NCI-H2171 (cell line): ENCODE results near the gene OXCT2.

ENCODE experiments used
- DNase-seq: peaks from one replicate; lab custom pipeline; 2025; lab: John Stamatoyannopoulos, UW

The OXCT2 gene

GRCh38 chr1:39762550-39763540, 8.3 kb downstream of the OXCT2 start:
- DNase-seq = no peak

- no peak for DNase-seq
These were observed 9.4 kb downstream of the OXCT2 start for GRCh38 chr1:39761557-39762260.

DNA sequence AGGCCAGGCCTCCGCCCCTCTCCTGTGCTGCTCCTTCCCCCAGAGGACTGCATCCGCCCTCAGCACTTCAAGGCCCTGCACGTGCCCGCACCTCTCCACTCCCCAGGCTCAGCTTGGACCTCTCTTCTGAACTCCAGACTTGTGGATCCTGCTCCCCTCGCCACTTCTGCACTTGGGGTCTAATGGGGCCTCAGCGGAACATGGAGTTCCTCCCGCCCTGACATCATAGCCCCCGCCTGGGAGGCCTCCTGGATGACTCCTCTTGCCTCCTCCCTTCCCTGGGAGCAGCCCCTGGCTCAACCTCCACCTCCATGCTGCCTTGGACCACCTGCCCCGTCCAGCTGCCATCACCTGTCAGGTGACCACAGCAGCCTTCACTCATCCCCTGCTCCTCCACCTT, 10.1 kb downstream of the OXCT2 start:
- DNase-seq = no peak

- no peak for DNase-seq
These were observed 10.8 kb downstream of the OXCT2 start for GRCh38 chr1:39760074-39761008.

GRCh38 chr1:39759436-39759726, 11.8 kb downstream of the OXCT2 start:
- DNase-seq = no peak

DNA sequence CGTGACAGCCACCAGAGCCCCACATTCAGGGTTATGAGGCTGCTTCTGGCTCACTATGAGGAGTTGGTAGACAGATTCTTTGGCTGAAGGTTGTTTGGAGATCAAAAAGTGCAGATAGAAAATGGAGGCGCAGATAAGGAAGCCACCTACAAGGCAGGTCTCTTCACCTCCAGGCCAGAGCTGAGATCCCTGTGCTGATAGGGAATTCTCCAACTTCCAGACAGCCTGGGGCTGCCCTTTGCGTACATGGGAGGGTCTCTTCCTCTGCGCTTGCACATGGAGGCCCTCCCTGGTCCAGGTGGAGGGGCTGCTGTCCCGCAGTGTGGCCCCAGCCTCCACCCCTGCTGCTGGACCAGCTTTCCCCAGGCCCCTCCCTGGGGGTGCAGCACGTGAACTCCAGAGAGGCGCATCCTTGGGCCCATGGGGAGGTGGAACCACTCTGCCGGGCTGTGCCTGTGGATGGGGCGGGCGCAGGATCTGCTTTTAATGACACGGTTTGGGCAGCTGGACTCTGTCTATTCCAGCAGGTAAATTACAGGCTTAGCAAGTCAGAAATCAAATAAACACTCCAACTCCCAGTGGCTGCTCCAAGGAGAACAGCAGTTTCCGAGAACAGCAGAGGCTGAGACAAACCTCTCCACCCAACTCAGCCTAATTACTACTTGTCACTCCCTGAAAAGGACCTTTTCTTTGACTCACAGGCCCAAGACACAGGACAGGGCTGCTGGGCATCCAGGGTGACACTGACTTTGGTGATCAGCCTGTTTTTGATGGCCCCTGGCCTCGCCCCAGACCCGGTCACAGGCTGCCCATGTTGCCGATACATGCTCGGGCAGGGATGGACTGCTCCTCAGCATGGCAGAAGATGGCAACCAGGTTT, 12.4 kb downstream of the OXCT2 start:
- DNase-seq = no peak

DNA sequence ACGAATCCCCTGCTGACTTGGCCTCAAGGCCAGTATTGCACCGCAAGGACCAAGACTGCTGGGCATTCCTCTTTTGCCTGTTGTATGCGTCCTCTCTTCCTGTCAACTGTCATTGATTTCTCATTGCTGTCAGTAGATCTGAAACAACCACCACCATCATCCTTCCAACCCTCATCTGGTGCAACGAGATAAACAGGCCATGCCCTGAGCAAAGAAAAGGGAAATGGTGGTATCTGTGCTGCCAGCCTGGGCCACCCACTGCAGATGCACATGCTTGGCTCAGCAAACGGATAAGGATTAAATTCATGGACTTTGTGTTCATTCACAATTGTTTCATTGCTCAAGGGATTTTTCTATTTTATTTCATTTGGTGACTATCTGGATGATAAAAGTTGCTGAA, 13.6 kb downstream of the OXCT2 start:
- no peak for DNase-seq

DNA sequence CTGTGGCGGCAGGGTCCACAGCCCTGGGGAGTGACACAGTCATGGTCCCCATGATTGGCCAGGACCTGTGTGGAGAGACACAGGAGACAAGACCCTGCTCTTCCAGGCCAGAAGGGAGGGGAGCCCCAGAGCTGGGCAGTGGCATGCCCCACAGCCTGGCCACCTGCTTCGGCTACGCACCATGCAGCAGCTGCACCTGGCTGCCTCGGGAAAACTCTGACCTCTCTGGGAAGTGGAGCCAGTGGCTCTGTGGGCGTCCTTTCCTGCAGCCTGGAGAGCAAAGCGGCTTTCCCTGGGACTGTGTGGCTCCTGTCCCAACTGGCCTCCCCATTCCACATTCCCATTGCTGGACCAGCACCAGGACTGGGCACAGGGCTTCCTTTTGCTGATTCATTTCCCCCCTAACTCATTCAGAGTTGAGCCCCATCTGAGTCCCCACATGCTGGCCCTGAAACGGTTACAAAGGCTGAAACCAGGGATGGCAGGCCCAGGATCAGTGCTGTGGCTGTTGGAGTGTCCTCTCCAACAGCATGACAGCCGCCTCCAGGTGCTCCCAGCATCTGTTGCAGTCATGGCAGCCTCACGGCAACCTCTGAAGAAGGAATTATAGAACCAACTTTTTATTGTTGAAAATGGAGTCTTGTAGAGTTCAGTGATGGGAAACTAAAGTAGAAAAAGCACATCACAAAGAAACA, 15.0 kb downstream of the OXCT2 start:
- DNase-seq = no peak

GRCh38 chr1:39754906-39755504, 16.1 kb downstream of the OXCT2 start:
- no peak for DNase-seq

DNA sequence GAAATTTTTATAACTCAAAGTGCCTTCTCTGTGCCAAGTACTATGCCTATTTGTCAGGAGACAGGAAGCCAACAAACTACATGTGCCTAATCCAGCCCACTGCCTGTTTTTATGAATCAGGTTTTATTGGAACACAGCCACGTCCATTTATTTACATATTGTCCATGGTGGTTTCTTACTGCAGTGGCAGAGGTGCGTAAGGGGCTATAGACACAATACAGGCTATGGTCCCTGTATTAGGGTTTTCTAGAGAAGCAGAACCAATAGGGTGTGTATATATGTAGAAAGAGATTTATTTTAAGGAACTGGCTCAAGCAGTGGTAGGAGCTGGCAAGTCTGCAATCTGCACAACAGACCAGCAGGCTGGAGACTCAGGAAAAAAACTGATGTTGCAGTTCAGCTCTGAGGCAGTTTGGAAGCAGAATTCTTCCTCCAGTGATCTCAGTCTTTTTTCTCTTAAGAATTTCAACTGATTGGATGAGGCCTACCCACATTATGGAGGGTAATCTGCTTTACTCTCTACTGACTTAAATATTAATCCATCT, 17.1 kb downstream of the OXCT2 start:
- DNase-seq = no peak

DNA sequence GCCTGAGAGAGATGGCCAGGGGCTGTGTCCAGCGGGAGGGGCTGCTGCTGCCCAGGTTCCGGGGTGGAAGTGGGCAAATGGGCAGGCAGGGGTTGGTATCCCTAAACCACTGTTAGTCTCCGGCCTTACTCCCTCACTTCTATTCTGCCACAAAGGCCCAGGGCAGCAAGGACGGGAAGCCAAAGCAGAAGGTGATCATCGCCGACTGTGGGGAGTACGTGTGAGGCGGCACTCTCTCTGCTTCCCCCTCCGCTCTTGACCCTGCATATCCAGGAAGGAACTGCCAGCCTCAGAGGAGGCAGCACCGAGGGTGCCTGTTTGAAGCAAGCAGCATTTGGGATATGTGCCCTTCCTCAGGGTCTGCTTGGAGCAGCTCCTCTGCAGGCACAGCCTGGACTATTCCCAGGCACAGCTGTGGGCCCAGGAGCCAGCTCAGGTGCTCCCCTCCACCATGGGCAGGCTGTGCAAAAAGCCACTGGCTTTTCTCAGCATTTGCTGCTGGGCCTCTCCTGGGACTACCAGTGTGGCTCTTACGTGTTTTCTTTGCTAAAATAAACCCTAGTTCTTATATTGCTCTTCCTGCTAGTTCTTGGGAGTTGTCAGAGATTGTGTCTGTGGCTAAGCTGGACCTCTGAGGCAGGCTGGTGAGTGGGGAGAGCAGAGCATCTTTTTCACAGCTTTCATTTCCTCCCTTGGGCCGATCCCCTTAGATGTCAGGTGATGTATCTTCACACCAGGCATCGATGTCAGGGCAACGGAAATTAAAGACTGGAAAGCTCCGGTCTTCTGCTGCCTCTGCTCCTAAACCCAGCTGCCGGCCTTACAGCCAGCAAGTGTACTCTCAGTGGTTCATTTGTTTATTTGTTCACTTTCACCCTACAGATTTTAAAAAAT, 17.8 kb downstream of the OXCT2 start:
- no peak for DNase-seq

- no peak for DNase-seq
These were observed 18.4 kb downstream of the OXCT2 start for GRCh38 chr1:39752703-39753102.

DNA sequence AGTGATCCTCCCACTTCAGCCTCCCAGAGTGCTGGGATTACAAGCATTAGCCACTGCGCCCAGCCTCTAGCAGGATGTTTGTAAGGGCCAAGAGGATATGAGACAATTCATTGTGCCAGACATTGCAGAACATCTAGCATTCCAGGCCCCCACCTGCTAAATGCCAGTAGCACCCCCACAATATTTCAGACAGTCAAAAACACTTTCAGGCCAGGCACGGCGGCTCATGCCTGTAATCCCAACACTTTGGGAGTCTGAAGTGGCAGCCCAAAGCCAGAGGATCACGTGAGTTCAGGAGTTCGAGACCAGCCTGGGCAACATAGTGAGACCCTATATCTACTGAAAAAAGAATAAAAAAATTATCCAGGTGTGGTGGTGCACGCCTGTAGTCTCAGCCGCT, 19.6 kb downstream of the OXCT2 start:
- DNase-seq = no peak

GRCh38 chr1:39745016-39745670, 26.0 kb downstream of the OXCT2 start:
- DNase-seq = no peak

DNA sequence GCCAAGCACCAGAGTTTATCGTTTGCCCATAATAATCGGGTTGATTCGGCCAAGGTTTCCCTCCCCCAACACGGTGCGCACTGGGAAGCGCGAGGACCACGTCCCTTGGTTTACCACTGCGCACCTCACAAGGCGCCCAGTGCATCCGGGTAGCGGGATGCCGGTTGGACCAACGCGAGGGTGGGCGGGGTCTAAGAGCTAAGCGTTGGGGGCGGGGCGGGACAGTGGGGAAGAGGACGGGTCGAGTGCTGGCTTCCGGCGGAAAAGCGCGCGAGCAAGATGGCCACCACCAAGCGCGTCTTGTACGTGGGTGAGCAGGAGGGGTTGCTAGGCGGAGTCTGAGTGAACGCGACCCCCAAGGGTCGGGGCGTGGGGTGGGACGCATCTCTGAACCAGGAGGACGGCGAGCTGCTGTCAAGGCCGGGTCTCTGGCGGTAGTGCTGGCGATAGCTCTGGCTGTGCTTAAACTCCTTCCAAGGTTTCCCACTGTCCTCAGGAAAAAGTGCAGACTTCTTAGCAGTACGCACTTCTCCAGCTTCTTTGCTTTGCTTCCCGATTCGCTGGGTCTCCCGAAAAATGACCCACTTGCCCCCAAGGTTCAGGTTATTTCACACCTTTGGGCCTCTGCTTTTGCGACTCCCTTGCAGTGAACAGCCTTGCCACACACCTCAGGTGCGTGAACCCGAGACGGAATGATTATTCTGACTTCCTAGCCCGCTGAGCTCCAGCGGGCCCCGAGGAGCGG, 32.4 kb downstream of the OXCT2 start, which contains the start of gene PPIE:
Gene PPIE, plus strand, starts transcription at position 261 of the 745 bp plus-strand sequence. Its CDS starts 19 bp downstream, at position 280.
- peak; percentile 91 for DNase-seq

DNA sequence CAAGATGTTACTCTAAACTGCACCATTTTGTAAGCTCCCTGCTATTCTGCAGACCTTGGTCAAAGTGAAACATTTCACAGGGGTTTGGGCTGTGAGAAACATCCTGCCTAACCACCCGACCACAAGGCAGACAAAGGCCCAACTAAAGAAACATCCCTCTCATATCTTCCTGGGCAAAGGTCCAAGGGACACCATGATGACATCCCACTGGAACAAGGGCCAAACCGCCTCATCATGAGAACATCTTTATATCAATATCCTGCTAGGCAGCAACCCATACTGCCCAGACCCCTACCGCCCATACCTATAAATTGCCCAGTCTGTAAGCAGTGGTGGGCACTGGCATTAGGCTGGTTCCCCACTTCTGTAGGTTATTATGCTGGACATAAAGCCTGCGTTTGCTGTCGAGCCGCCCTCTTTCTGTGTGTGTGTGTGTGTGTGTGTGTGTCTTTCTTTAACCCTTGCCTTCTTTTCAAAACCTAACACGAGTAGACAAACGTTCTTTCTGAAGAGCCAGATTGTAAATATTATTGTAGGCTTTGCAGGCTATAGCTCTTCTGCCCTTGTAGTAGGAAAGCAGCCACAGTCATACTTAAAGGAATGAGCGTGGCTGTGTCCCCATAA, 33.5 kb downstream of the OXCT2 start:
- DNase-seq = no peak

- DNase-seq = no peak
These were observed 35.4 kb downstream of the OXCT2 start for GRCh38 chr1:39735731-39736130.
